HepG2 (cell line): ENCODE results near the gene NUDT7.

ENCODE experiments used
- CTCF ChIP-seq: sonication (generic); formaldehyde crosslinking; IDR thresholded peaks from 2 replicates; pipeline ENCODE4 v1.5.0; 2020; ENCODE audit warnings: mild to moderate bottlenecking, missing genetic modification reagents, moderate library complexity
- ESRRA ChIP-seq: sonication (generic); formaldehyde crosslinking; IDR thresholded peaks from 2 replicates; pipeline ENCODE4 v1.5.1; 2020; ENCODE audit warnings: mild to moderate bottlenecking, low read depth, missing genetic modification reagents
- MAX ChIP-seq: IDR thresholded peaks from 2 replicates; pipeline ENCODE4 v1.6.1; 2012; ENCODE audit warnings: inconsistent platforms
- POLR2A ChIP-seq, 2 experiments: IDR thresholded peaks; 2 replicates each; pipeline ENCODE4 v1.6.1; 2011; ENCODE audit warnings: low read depth in 2 of 2, low read length in 2 of 2, mild to moderate bottlenecking in 1 of 2, moderate library complexity in 1 of 2; ENCODE audit not compliant: insufficient read depth in 1 of 2
- RXRA ChIP-seq: sonication (generic); formaldehyde crosslinking; IDR thresholded peaks from 2 replicates; pipeline ENCODE4 v1.5.1; 2020; ENCODE audit warnings: missing genetic modification reagents
- ZNF354B ChIP-seq: sonication (generic); formaldehyde crosslinking; IDR thresholded peaks from 2 replicates; pipeline ENCODE4 v1.8.0; 2022; ENCODE audit warnings: mild to moderate bottlenecking, missing genetic modification reagents

- TF ChIP-seq POLR2A (IDR thresholded peaks at IDR 0.05; ENCODE audit: insufficient read depth in 1 of 2, low read depth in 2 of 2, low read length in 2 of 2) (no peak), ZNF354B (CRISPR knock-in tag) (no peak), MAX (no peak), CTCF (CRISPR knock-in tag) (no peak), RXRA (CRISPR knock-in tag) (no peak), ESRRA (CRISPR knock-in tag) (no peak)
Measured at GRCh38 chr16:77711775-77712174, 10.5 kb upstream of the NUDT7 start.
